Measurements from ENCODE around the gene LNX2.

Gene LNX2

DNA sequence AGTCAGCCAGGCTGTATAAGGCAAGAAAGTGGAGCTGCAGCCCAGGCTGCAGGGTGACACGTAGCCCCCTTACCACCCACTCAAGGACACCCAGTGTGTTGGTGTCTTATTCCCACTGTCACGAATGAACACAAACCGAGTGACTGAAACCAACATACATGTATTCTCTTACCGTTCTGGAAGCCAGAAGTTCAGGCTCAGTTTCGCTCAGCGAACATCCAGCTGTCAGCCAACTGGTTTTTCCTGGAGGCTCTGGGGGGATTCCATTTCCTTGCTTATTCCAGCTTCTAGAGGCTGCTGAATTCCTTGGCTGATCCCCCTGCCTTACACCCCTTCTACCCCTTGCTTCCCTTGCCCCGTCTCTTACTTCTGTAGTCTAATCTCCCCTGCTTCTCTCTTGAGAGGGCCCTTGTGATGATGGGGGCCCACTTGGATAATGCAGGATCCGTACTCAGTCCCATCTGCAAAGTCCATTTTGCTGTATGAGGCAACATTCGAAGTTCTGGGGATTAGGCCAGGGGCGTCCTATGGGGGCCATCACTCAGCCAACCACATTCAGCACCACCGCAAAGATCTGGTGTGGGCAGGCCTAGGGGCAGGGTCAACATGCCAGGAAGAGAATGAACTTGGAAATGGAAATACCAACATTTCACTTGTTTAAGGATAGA is 122.6 kb downstream of the LNX2 start:
- DNase-seq: no peak

- DNase-seq: no peak
Observed at GRCh38 chr13:27496536-27497273, 123.6 kb downstream of the LNX2 start.

GRCh38 chr13:27496006-27496405 is 124.3 kb downstream of the LNX2 start:
- DNase-seq: no peak

Measured in CD4-positive, alpha-beta T cell treated with Interleukin-21 for 1 hour (primary cell).